Right lobe of liver (tissue), 6 donors: ENCODE data around the gene QPRT. TPM values are rescaled to one million over a fixed set of nuclear protein-coding genes. Genes with fewer than 3 reads are reported as not detected.
"Not testable (repeated sequence)": the region's sequence is repeated elsewhere in the genome, so short reads cannot be mapped to it uniquely, and the experiment has no call there.

Experiments
- ATAC-seq, 4 donors: fragments of 200-7000 bp; cut with Tn5 transposase; one replicate each; pipeline ENCODE4 v1.9.1; 2020; ENCODE audit warnings: mild to moderate bottlenecking in 4 of 4, moderate library complexity in 4 of 4
- DNase-seq, 3 donors: peaks; one replicate each; pipeline ENCODE4 v3.0.0-alpha.2; 2020
- H3K27ac ChIP-seq, 3 donors: fragments of 200-600 bp; one replicate each; pipeline ENCODE4 v1.8.0; 2022
- H3K27me3 ChIP-seq, 2 donors: fragments of 200-600 bp; one replicate each; pipeline ENCODE4 v1.8.0; 2022
- H3K36me3 ChIP-seq, 4 donors: fragments of 200-600 bp; sonication (generic) in 1 of 4; one replicate each; pipeline versions ENCODE4 v1.5.1 to v1.8.0; 2017 to 2022; ENCODE audit warnings: control low read depth in 1 of 4
- H3K4me1 ChIP-seq, 4 donors: fragments of 200-600 bp; sonication (generic) in 1 of 4; one replicate each; pipeline versions ENCODE4 v1.5.1 to v1.8.0; 2017 to 2022; ENCODE audit warnings: control low read depth in 1 of 4
- H3K4me3 ChIP-seq, 3 donors: fragments of 200-600 bp; one replicate each; pipeline ENCODE4 v1.8.0; 2022
- H3K9me3 ChIP-seq, 4 donors: fragments of 200-600 bp; sonication (generic) in 1 of 4; one replicate each; pipeline versions ENCODE4 v1.5.1 to v1.8.0; 2017 to 2022; ENCODE audit warnings: control low read depth in 1 of 4
- CTCF ChIP-seq, 4 donors: fragments of 200-600 bp in 3 of 4; fragments of 450-650 bp in 1 of 4; IDR thresholded peaks; one replicate each; pipeline versions ENCODE4 v1.5.1 to v1.8.0; 2016 to 2022; ENCODE audit warnings: antibody characterized with exemption in 4 of 4, mild to moderate bottlenecking in 2 of 4
- POLR2A ChIP-seq: fragments of 450-650 bp; IDR thresholded peaks from one replicate; pipeline ENCODE4 v1.6.1; 2017; ENCODE audit warnings: antibody characterized with exemption, mild to moderate bottlenecking
- WGBS: methylation state at CpG from one replicate; pipeline ENCODE4 v1.1.6; 2018; ENCODE audit warnings: low coverage, low lambda C conversion rate; ENCODE audit not compliant: insufficient coverage; ENCODE audit errors: missing lambda C conversion rate; 5-methylcytosine and 5-hydroxymethylcytosine counted together
- intact Hi-C, 2 donors: fragments of 100-400 bp; cut with DNase I; formaldehyde crosslinking; loops; one replicate each; pipeline versions ENCODE4 v1.11.2 to v1.14.1; 2022
- total RNA-seq, 6 experiments: library from RNA; depleted of rRNA in 2 of 6; stranded (reverse); fragments of >200 nt in 2 of 6; fragmentation: NEBNext Ultra II Directional in 3 of 6; extraction: Animal tissue kit (Norgen Biotek cat#: 25700) in 3 of 6; gene quantifications; one replicate each; pipeline versions ENCODE4 v1.1.0 to v1.2.4, GENCODE V29; 2016 to 2023
- donor health status: DM: no; HTN: yes; CAD: no.
- donor health status: DM: no; HTN: no; CAD: no.
- donor health status: DM: no; HTN: no; CAD: no.
- donor health status: DM: no; HTN: yes; CAD: no.
- donor health status: DM: no; HTN: yes; CAD: no.

QPRT gene
- total RNA-seq, 6 experiments from 2014 or later = 95.2 to 154 (median 128) TPM

- ATAC-seq = peak in 2 of 4 donors; percentile 61 to 78
- TF ChIP-seq POLR2A (no peak), CTCF (IDR thresholded peaks at IDR 0.05) (no peak)
Measured at GRCh38 chr16:29720703-29721102, 41.7 kb downstream of the QPRT start.

DNA sequence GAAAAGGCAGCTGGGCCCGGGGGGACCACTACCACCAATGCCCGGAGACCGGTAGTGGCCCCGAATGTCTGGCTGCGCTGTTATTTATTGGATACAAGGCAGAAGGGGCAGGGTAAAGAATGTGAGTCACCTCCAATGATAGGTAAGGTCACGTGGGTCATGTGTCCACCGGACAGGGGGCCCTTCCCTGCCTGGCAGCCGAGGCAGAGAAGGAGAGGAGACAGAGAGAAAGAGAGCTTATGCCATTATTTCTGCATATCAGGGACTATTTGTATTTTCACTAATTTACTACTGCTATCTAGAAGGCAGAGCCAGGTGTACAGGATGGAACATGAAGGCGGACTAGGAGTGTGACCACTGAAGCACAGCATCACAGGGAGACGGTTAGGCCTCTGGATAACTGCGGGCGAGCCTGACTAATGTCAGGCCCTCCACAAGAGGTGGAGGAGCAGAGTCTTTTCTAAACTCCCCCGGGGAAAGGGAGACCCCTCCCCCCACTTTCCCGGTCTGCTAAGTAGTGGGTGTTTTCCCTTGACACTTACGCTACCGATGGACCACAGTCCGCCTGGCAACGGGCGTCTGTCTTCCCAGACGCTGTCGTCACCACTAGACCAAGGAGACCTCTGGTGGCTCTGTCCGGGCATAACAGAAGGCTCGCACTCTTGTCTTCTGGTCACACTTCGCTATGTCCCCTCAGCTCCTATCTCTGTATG lies 42.3 kb downstream of the QPRT start:
- ATAC-seq (peak; percentile 85 to 95 (median 90)), DNase-seq (peak; percentile 69 to 74 (median 70))
- intact Hi-C loops, H3K27me3 ChIP-seq, H3K36me3 ChIP-seq, H3K4me3 ChIP-seq, H3K4me1 ChIP-seq, H3K9me3 ChIP-seq, H3K27ac ChIP-seq: not testable (repeated sequence)
- peak; percentile 42 to 57 (median 54) for TF ChIP-seq CTCF (IDR thresholded peaks at IDR 0.05)
- WGBS = 14% methylated on average over 16 of the region's 24 CpGs

More at GRCh38 chr16:29720703-29721102, 41.7 kb downstream of the QPRT start:
- H3K4me1 ChIP-seq = peaks cover 0 to 3% (median 0%) of the 10 kb centered on the region in 4 donors
- no peak for DNase-seq
- intact Hi-C loops = no loop called here
- WGBS = 47% methylated on average over 5 of the region's 5 CpGs
- H3K36me3 ChIP-seq = no peaks in the 10 kb centered on the region
- no peaks in the 10 kb centered on the region for H3K9me3 ChIP-seq
- H3K27ac ChIP-seq = no peak overlapping the region
- no peaks in the 10 kb centered on the region for H3K27me3 ChIP-seq
- H3K4me3 ChIP-seq = no peak overlapping the region

DNA sequence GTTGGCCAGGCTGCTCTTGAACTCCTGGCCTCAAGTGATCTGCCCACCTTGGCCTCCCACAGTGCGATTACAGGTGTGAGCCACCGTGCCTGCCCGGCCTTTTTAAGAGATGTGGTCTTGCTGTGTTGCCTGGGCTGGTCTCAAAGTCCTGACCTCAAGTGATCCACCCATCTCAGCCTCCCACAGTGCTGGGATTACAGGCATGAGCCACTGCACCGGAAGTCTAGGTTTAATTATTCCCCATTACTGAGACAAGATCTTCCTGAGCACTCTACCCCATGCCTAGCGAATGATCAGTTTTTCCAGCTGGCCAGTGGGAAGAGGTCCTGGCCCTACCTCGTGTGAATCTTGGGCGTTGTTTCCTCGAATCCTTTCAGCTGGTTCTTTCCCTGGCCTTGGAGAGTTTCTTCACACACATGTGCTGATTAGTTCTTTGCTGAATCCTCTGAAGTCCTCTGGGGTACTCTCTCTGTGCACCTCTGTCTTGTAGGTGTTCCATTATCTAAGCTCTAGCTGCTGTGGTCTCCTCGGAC lies 47.9 kb downstream of the QPRT start:
- TF ChIP-seq CTCF (IDR thresholded peaks at IDR 0.05) (no peak), POLR2A (no peak)
- no peak overlapping the region for H3K27ac ChIP-seq
- H3K27me3 ChIP-seq = no peaks in the 10 kb centered on the region
- DNase-seq (no peak), ATAC-seq (no peak)
- H3K36me3 ChIP-seq = no peaks in the 10 kb centered on the region
- no peaks in the 10 kb centered on the region for H3K4me1 ChIP-seq
- no peak overlapping the region for H3K4me3 ChIP-seq
- WGBS = 71% methylated on average over 4 of the region's 9 CpGs
- intact Hi-C loops = no loop called here
- H3K9me3 ChIP-seq = no peaks in the 10 kb centered on the region

- no peak for DNase-seq
- no peaks in the 10 kb centered on the region for H3K4me1 ChIP-seq
- no peak for TF ChIP-seq CTCF (IDR thresholded peaks at IDR 0.05)
- no peak for TF ChIP-seq POLR2A
- no peak overlapping the region for H3K4me3 ChIP-seq
- no peak for ATAC-seq
- no peaks in the 10 kb centered on the region for H3K27me3 ChIP-seq
- no peak overlapping the region for H3K27ac ChIP-seq
- intact Hi-C loops = no loop called here
- H3K36me3 ChIP-seq = no peaks in the 10 kb centered on the region
- no peaks in the 10 kb centered on the region for H3K9me3 ChIP-seq
- WGBS = 83% methylated on average over 6 of the region's 7 CpGs
Measured at GRCh38 chr16:29727452-29727851, 48.5 kb downstream of the QPRT start.
